ENCODE data around the gene DDX39A. TPM values are rescaled to one million over a fixed set of nuclear protein-coding genes. Genes with fewer than 3 reads are reported as not detected.

DDX39A gene
- total and polyA plus RNA-seq, 2 donors (not counting 1 experiment from before 2014, with no cell fraction given), result 35.9 to 36.5 TPM

DNA sequence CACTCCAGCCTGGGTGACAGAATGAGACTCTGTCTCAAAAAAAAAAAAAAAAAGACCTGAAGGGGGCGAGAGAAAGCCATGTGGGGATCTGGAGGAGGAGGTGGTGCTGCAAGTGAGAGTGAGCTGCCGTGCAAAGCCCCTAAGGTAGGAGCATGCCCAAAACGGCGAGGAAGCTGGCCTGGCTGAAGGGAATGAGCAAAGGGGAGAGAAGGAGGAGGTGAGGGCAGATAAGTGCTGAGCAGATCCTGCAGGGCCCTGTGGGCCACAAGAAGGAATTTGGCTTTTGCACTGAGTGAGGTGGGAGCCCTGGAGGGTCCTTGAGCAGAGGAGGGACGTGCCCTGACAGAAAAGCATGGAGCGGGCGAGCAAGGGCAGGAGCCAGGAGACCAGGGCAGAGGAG lies 57.3 kb downstream of the DDX39A start:
- no peaks in the 10 kb centered on the region for H3K9me3 ChIP-seq (ENCODE audit: control insufficient read depth, insufficient read depth, low read depth, low read length)
- no peaks in the 10 kb centered on the region for H3K79me2 ChIP-seq (ENCODE audit: control insufficient read depth, insufficient read depth, low read length)
- no peak overlapping the region for H3K9ac ChIP-seq (ENCODE audit: insufficient read depth, low read length)
- no peak overlapping the region for H3K4me2 ChIP-seq (ENCODE audit: extremely low read depth, insufficient read depth, low read length)
- no peak for DNase-seq (ENCODE audit: low read depth in 2 of 2)
- H3K36me3 ChIP-seq (ENCODE audit: control insufficient read depth, insufficient read depth, low read length), result no peaks in the 10 kb centered on the region
- peaks cover 9% of the 10 kb centered on the region for H3K4me1 ChIP-seq (ENCODE audit: control insufficient read depth, extremely low read depth, insufficient read depth, low read length)
- H2AFZ ChIP-seq (ENCODE audit: low read length), result no peak overlapping the region
- no peaks in the 10 kb centered on the region for H4K20me1 ChIP-seq (ENCODE audit: control insufficient read depth, extremely low read depth, insufficient read depth, low read length)
- no peak overlapping the region for H3K27ac ChIP-seq (ENCODE audit: insufficient read depth, low read length)
- H3K4me3 ChIP-seq (replicated peaks in 1 of 4; ENCODE audit: control extremely low read depth in 1 of 4, insufficient read depth in 1 of 4, low read depth in 3 of 4, low read length in 4 of 4), result no peak overlapping the region
- TF ChIP-seq, protein P1, sequence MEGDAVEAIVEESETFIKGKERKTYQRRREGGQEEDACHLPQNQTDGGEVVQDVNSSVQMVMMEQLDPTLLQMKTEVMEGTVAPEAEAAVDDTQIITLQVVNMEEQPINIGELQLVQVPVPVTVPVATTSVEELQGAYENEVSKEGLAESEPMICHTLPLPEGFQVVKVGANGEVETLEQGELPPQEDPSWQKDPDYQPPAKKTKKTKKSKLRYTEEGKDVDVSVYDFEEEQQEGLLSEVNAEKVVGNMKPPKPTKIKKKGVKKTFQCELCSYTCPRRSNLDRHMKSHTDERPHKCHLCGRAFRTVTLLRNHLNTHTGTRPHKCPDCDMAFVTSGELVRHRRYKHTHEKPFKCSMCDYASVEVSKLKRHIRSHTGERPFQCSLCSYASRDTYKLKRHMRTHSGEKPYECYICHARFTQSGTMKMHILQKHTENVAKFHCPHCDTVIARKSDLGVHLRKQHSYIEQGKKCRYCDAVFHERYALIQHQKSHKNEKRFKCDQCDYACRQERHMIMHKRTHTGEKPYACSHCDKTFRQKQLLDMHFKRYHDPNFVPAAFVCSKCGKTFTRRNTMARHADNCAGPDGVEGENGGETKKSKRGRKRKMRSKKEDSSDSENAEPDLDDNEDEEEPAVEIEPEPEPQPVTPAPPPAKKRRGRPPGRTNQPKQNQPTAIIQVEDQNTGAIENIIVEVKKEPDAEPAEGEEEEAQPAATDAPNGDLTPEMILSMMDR (conservative IDR thresholded peaks at IDR 0.05 in 1 of 2, IDR thresholded peaks at IDR 0.05 in 1 of 2; ENCODE audit: low read depth in 1 of 2, low read length in 2 of 2), result no peak
- no peak for TF ChIP-seq EZH2 (IDR thresholded peaks at IDR 0.05; ENCODE audit: low read length, missing control alignments)
- no peaks in the 10 kb centered on the region for H3K27me3 ChIP-seq (ENCODE audit: control insufficient read depth, insufficient read depth, low read length)

Other genes with a start within 250 kb of the DDX39A start
- gene ADGRL1, start 213.2 kb downstream of the DDX39A start, total RNA-seq, result 3.1 and 3.5 TPM in 2 replicates
- 0.88 and 1.7 TPM in 2 replicates for gene ADGRL1, start 213.2 kb downstream of the DDX39A start, polyA plus RNA-seq
- gene ADGRE5, start 37.9 kb downstream of the DDX39A start, total RNA-seq, result 17.2 and 40.6 TPM in 2 replicates
- 32.9 and 46.3 TPM in 2 replicates for gene ADGRE5, start 37.9 kb downstream of the DDX39A start, polyA plus RNA-seq
- gene PKN1, start 14.0 kb upstream of the DDX39A start, total RNA-seq, result 125 and 141 TPM in 2 replicates
- 43.2 and 45.3 TPM in 2 replicates for gene PKN1, start 14.0 kb upstream of the DDX39A start, polyA plus RNA-seq
- 9.7 and 18.7 TPM in 2 replicates for gene PTGER1, start 56.0 kb upstream of the DDX39A start, total RNA-seq
- 0.67 and 2.3 TPM in 2 replicates for gene PTGER1, start 56.0 kb upstream of the DDX39A start, polyA plus RNA-seq
- 80.1 and 129 TPM in 2 replicates for gene GIPC1, start 76.8 kb upstream of the DDX39A start, total RNA-seq
- gene GIPC1, start 76.8 kb upstream of the DDX39A start, polyA plus RNA-seq, result 57.3 and 72.5 TPM in 2 replicates
- gene DNAJB1, start 99.1 kb upstream of the DDX39A start, total RNA-seq, result 77.3 and 87.7 TPM in 2 replicates
- gene DNAJB1, start 99.1 kb upstream of the DDX39A start, polyA plus RNA-seq, result 87.3 and 148 TPM in 2 replicates
- 20.5 and 34.0 TPM in 2 replicates for gene TECR, start 110.3 kb upstream of the DDX39A start, total RNA-seq
- 73.4 and 109 TPM in 2 replicates for gene TECR, start 110.3 kb upstream of the DDX39A start, polyA plus RNA-seq
- 253 and 274 TPM in 2 replicates for gene NDUFB7, start 152.7 kb upstream of the DDX39A start, total RNA-seq
- 100 and 110 TPM in 2 replicates for gene NDUFB7, start 152.7 kb upstream of the DDX39A start, polyA plus RNA-seq
- 0.17 TPM in 1 of 2 replicates, not detected in the other for gene CLEC17A, start 163.7 kb upstream of the DDX39A start, total RNA-seq
- gene CLEC17A, start 163.7 kb upstream of the DDX39A start, polyA plus RNA-seq, result 0.02 and 0.03 TPM in 2 replicates